Esophagus squamous epithelium (tissue), 5 donors: ENCODE results near the gene HSD11B2. TPM values are rescaled to one million over a fixed set of nuclear protein-coding genes. Genes with fewer than 3 reads are reported as not detected.

Experiments used
- DNase-seq: peaks from one replicate; lab custom pipeline; 2025; lab: John Stamatoyannopoulos, UW
- H3K27ac ChIP-seq, 4 donors: fragments of 200-600 bp; sonication (generic); one replicate each; pipeline ENCODE4 v1.5.1; 2016 to 2019; ENCODE audit warnings: mild to moderate bottlenecking in 1 of 4
- H3K27me3 ChIP-seq, 4 donors: fragments of 200-600 bp; sonication (generic); 1 replicate in 3 of 4; 2 replicates in 1 of 4; pipeline versions ENCODE4 v1.5.1 to v1.6.0; 2017 to 2021; ENCODE audit warnings: antibody characterized with exemption in 1 of 4
- H3K36me3 ChIP-seq, 3 donors: fragments of 200-600 bp; sonication (generic); one replicate each; pipeline ENCODE4 v1.5.1; 2016 to 2019
- H3K4me1 ChIP-seq, 3 donors: fragments of 200-600 bp; sonication (generic); one replicate each; pipeline ENCODE4 v1.5.1; 2017 to 2019
- H3K4me3 ChIP-seq, 4 donors: fragments of 200-600 bp; sonication (generic); 1 replicate in 3 of 4; 2 replicates in 1 of 4; pipeline ENCODE4 v1.5.1; 2016 to 2019; ENCODE audit warnings: mild to moderate bottlenecking in 2 of 4, moderate library complexity in 1 of 4
- H3K9me3 ChIP-seq, 3 donors: fragments of 200-600 bp; sonication (generic); one replicate each; pipeline ENCODE4 v1.5.1; 2016 to 2019
- POLR2A ChIP-seq, 4 donors: fragments of 450-650 bp; IDR thresholded peaks; one replicate each; pipeline ENCODE4 v1.6.1; 2017; ENCODE audit warnings: antibody characterized with exemption in 4 of 4, mild to moderate bottlenecking in 4 of 4, moderate library complexity in 3 of 4
- WGBS, 2 donors: methylation state at CpG; one replicate each; pipeline ENCODE4 v1.1.5; 2018; 5-methylcytosine and 5-hydroxymethylcytosine counted together
- intact Hi-C: fragments of 100-400 bp; cut with DNase I; formaldehyde crosslinking; loops from one replicate; pipeline ENCODE4 v1.15.0; 2022
- total RNA-seq, 4 donors: library from RNA; depleted of rRNA; stranded (reverse); fragments of >200 nt; gene quantifications; one replicate each; pipeline ENCODE4 v1.1.0, GENCODE V29; 2016
- TF ChIP-seq, protein P1 (sequence below), 6 experiments: fragments of 450-650 bp in 4 of 6; fragments of 200-600 bp in 2 of 6; sonication (generic) in 2 of 6; IDR thresholded peaks; one replicate each; pipeline ENCODE4 v1.5.1; 2016 to 2019; ENCODE audit warnings: antibody characterized with exemption in 6 of 6, mild to moderate bottlenecking in 4 of 6, moderate library complexity in 4 of 6
- donor health status: DM: yes; HTN: yes; CAD: no.

The HSD11B2 gene
- total RNA-seq, 4 donors from 2014 or later: 2.1 to 13.0 (median 6.7) TPM

DNA sequence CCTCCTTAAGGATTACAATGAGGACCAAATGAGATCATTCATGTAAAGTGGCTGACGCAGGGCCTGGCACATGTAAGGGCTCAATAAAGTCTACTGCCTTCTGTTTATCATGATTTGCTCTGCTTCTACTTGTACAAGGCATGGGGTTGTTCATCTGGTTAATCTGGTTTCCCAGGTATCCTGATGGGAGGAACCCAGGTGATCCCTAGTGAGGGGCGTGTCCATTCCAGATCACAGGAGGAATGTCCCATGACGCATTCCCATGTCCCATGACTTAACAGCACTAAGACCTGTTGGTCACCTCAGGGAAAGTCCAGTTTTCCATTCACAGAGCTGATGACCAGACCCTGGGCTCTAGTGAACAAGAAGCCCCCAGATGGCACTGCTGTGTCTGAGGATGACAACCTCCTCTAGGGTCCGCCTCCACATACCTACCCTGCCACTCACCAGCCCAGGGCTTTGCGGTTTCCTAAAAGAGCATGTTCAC is 26.1 kb upstream of the HSD11B2 start:
- intact Hi-C loops: no loop called here
- Histone ChIP-seq H3K27ac (peak overlapping the region; percentile 90 to 94 (median 92)), H3K9me3 (no peaks in the 10 kb centered on the region), H3K4me3 (peak overlapping the region in 1 of 4 donors; percentile 5), H3K27me3 (no peaks in the 10 kb centered on the region), H3K4me1 (peaks cover 35 to 74% (median 46%) of the 10 kb centered on the region in 3 donors), H3K36me3 (no peaks in the 10 kb centered on the region)
- no peak for DNase-seq
- TF ChIP-seq, protein P1, sequence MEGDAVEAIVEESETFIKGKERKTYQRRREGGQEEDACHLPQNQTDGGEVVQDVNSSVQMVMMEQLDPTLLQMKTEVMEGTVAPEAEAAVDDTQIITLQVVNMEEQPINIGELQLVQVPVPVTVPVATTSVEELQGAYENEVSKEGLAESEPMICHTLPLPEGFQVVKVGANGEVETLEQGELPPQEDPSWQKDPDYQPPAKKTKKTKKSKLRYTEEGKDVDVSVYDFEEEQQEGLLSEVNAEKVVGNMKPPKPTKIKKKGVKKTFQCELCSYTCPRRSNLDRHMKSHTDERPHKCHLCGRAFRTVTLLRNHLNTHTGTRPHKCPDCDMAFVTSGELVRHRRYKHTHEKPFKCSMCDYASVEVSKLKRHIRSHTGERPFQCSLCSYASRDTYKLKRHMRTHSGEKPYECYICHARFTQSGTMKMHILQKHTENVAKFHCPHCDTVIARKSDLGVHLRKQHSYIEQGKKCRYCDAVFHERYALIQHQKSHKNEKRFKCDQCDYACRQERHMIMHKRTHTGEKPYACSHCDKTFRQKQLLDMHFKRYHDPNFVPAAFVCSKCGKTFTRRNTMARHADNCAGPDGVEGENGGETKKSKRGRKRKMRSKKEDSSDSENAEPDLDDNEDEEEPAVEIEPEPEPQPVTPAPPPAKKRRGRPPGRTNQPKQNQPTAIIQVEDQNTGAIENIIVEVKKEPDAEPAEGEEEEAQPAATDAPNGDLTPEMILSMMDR (IDR thresholded peaks at IDR 0.05): no peak
- peak in 1 of 4 donors; percentile 2 for TF ChIP-seq POLR2A (IDR thresholded peaks at IDR 0.05)
- WGBS, 2 donors: 22 to 83% methylated on average over 3 to 4 of the region's 5 CpGs

DNA sequence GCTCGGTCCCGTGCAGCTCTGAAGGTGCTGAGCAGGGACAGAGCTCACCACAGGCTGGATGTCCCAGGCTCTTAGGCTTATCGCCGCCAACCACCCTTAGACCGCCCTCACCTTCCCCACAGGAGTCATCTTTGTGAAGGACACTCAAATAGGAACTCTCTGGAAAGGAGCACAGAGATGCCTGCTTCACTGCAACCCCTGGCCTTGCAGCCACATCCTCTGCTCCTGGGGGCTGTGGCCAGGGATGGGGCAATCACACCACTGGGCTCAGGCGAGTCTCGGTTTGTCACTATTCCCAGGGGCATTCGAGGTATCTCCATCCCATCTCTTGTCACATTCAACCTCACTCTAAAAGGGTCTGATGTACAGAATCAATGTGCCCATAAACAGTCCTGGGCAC is 25.6 kb upstream of the HSD11B2 start:
- Histone ChIP-seq H3K4me1 (peaks cover 40 to 74% (median 47%) of the 10 kb centered on the region in 3 donors), H3K27ac (peak overlapping the region; percentile 83 to 94 (median 90)), H3K4me3 (no peak overlapping the region), H3K36me3 (no peaks in the 10 kb centered on the region), H3K9me3 (no peaks in the 10 kb centered on the region), H3K27me3 (no peaks in the 10 kb centered on the region)
- intact Hi-C loops: no loop called here
- DNase-seq: no peak
- no peak for TF ChIP-seq POLR2A (IDR thresholded peaks at IDR 0.05)
- TF ChIP-seq, protein P1 (IDR thresholded peaks at IDR 0.05): no peak
- whole genome bisulfite sequencing, 2 donors: 48 to 68% methylated on average over 5 to 8 of the region's 8 CpGs

DNA sequence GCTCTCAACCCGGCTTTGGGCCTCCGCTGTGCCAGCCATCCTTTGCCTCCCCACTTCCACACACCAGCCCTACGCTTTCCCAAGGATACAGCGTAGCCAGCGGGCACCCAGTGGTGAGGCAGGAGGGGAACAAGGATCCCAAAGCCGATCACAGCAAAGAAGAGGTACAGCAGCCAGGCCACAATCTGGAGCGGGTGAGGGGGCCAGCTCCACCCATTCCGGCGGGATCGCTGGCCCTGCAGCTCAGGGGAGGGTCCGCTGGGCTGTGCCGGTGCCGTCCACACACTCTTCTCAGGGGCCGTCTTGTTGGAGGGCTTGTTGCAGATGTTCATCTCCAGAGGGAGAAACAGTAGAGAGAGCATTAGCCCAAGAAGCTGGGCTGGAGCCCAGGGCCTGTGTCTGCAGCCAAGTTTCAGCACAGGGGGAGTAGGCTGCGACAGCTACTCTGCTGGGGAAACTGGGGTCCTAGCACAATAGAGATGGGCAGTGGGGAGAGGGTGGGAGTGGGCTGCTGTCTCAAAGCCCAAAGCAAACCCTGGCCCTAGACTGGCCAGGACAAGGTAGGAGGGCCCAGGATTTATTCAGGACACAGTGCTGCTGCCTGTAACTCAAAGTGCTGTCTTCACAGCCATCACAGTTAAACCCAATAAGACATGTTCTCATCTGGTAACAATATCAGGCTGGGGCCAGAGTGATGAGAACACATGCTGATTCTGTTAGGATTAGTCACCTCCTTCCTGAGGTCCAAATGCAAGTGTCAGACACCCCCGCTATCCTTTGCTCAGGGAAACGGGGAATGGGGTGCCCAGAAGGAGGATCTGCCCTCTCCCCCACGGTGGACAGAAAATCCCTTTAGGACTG is 24.6 kb upstream of the HSD11B2 start:
- Histone ChIP-seq H3K36me3 (no peaks in the 10 kb centered on the region), H3K4me1 (peaks cover 40 to 75% (median 47%) of the 10 kb centered on the region in 3 donors), H3K4me3 (no peak overlapping the region), H3K27ac (peak overlapping the region; percentile 83 to 94 (median 90)), H3K9me3 (no peaks in the 10 kb centered on the region), H3K27me3 (no peaks in the 10 kb centered on the region)
- intact Hi-C loops: no loop called here
- no peak for DNase-seq
- TF ChIP-seq, protein P1 (IDR thresholded peaks at IDR 0.05): no peak
- no peak for TF ChIP-seq POLR2A (IDR thresholded peaks at IDR 0.05)
- 59 to 65% methylated on average over 7 to 13 of the region's 18 CpGs for WGBS, 2 donors

DNA sequence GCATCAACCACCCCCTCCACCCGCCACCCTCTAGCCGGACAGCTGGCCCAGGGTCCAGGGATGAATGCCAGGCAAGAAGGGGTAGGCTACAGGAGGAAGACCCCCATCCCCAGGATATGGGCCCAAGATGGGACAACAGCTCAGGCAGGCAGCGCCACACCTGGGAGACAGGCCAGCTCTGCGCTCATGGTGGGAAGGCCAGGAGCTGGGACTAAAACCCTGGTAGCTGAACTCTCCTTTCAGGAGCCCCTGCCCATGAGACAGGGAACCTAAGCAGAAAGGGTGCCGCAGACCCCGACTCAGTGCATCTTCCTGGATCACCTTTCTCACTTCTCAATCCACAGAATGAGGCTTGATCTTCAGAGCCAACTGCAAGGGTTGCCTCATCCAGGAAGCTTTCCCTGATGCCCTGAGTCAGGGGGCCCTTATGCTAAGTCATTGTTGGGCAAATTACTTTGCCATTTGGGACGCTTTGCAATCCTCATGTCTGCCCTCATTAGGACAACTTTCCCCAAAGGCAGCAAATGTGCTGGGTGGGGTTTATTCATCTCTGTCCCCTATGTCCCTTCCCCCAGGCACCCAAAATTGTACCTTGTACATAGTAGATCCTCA is 23.6 kb upstream of the HSD11B2 start:
- 87 to 93% methylated on average over 3 to 4 of the region's 7 CpGs for WGBS, 2 donors
- H3K4me1 ChIP-seq: peaks cover 40 to 74% (median 47%) of the 10 kb centered on the region in 3 donors

More for the DNA sequence above, 23.6 kb upstream of the HSD11B2 start:
- DNase-seq: no peak
- H3K36me3 ChIP-seq: no peaks in the 10 kb centered on the region
- TF ChIP-seq POLR2A (IDR thresholded peaks at IDR 0.05): no peak
- TF ChIP-seq, protein P1 (IDR thresholded peaks at IDR 0.05): no peak
- H3K27me3 ChIP-seq: no peaks in the 10 kb centered on the region
- H3K4me3 ChIP-seq: no peak overlapping the region
- peak overlapping the region; percentile 83 to 94 (median 90) for H3K27ac ChIP-seq
- intact Hi-C loops: no loop called here
- no peaks in the 10 kb centered on the region for H3K9me3 ChIP-seq
